ENCODE results near the gene ANKRD27. TPM values are rescaled to one million over a fixed set of nuclear protein-coding genes. Genes with fewer than 3 reads are reported as not detected.

Gene ANKRD27
- total and polyA plus RNA-seq, 12 donors: 7.6 to 24.5 (median 18.6) TPM

DNA sequence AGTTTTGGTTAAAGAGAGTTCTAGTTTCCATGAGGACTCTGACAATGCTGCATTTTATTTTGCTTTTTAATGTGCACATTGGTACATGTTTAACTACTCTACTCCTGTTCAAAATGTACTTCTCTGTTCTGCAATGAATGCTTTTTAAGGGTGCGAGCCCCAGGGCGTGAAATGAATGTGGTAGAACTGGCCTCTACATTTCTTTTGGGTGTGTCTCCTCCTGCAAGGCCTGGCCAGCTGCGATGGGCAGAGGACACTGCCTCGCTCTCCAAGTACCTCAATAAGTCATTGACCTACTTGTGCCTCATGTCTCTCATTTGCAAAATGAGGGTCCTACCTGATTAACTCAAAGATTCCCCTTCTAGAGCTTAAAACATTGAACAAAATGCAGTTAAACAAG, 7.3 kb upstream of the ANKRD27 start:
- Histone ChIP-seq H3K36me3 (peaks cover 0 to 11% (median 0%) of the 10 kb centered on the region in 9 donors), H3K4me3 (no peak overlapping the region), H3K9me3 (no peaks in the 10 kb centered on the region), H3K27me3 (peaks cover 0 to 15% (median under 1%) of the 10 kb centered on the region in 7 donors), H3K27ac (no peak overlapping the region), H3K4me1 (peaks cover 0 to 4% (median 0%) of the 10 kb centered on the region in 9 donors)
- DNase-seq (no peak), ATAC-seq (no peak)
- TF ChIP-seq, protein P1, sequence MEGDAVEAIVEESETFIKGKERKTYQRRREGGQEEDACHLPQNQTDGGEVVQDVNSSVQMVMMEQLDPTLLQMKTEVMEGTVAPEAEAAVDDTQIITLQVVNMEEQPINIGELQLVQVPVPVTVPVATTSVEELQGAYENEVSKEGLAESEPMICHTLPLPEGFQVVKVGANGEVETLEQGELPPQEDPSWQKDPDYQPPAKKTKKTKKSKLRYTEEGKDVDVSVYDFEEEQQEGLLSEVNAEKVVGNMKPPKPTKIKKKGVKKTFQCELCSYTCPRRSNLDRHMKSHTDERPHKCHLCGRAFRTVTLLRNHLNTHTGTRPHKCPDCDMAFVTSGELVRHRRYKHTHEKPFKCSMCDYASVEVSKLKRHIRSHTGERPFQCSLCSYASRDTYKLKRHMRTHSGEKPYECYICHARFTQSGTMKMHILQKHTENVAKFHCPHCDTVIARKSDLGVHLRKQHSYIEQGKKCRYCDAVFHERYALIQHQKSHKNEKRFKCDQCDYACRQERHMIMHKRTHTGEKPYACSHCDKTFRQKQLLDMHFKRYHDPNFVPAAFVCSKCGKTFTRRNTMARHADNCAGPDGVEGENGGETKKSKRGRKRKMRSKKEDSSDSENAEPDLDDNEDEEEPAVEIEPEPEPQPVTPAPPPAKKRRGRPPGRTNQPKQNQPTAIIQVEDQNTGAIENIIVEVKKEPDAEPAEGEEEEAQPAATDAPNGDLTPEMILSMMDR (IDR thresholded peaks at IDR 0.05): no peak
- intact Hi-C loops (cut with DNase I): no loop called here
- WGBS, 2 donors: 92 to 93% methylated on average over 4 of the region's 4 CpGs

- ATAC-seq: no peak
- no peaks in the 10 kb centered on the region for H3K9me3 ChIP-seq
- intact Hi-C loops (cut with DNase I): no loop called here
These were observed 6.0 kb upstream of the ANKRD27 start for GRCh38 chr19:32680986-32681385.

GRCh38 chr19:32677657-32678056, 2.7 kb upstream of the ANKRD27 start:
- peaks cover 4 to 34% (median 29%) of the 10 kb centered on the region in 9 donors for H3K4me1 ChIP-seq
- ATAC-seq: no peak
- DNase-seq: no peak
- H3K27ac ChIP-seq: peak overlapping the region in 9 of 10 donors; percentile 17 to 90 (median 81)
- H3K9me3 ChIP-seq: no peaks in the 10 kb centered on the region
- peaks cover 0 to 33% (median 8%) of the 10 kb centered on the region in 7 donors for H3K27me3 ChIP-seq
- WGBS, 2 donors: 39 to 43% methylated on average over 9 of the region's 9 CpGs
- no peaks in the 10 kb centered on the region for H3K36me3 ChIP-seq
- intact Hi-C loops (cut with DNase I): loop anchor here in 1 of 10 donors (2.0 kb wide), 1 partner anchor 13 kb away; the partner anchor contains the start of gene NUDT19
- TF ChIP-seq, protein P1 (IDR thresholded peaks at IDR 0.05): peak in 1 of 9 donors; percentile 23
- H3K4me3 ChIP-seq: peak overlapping the region in 6 of 10 donors; percentile 77 to 92 (median 86)

More at GRCh38 chr19:32680986-32681385, 6.0 kb upstream of the ANKRD27 start:
- TF ChIP-seq, protein P1 (IDR thresholded peaks at IDR 0.05): no peak
- no peak for DNase-seq
- Histone ChIP-seq H3K27ac (no peak overlapping the region), H3K4me3 (no peak overlapping the region), H3K27me3 (peaks cover 0 to 28% (median 8%) of the 10 kb centered on the region in 7 donors), H3K4me1 (peaks cover 0 to 10% (median 8%) of the 10 kb centered on the region in 9 donors), H3K36me3 (peaks cover 0 to 1% (median 0%) of the 10 kb centered on the region in 9 donors)
- WGBS, 2 donors: 79 to 82% methylated on average over 2 of the region's 2 CpGs

DNA sequence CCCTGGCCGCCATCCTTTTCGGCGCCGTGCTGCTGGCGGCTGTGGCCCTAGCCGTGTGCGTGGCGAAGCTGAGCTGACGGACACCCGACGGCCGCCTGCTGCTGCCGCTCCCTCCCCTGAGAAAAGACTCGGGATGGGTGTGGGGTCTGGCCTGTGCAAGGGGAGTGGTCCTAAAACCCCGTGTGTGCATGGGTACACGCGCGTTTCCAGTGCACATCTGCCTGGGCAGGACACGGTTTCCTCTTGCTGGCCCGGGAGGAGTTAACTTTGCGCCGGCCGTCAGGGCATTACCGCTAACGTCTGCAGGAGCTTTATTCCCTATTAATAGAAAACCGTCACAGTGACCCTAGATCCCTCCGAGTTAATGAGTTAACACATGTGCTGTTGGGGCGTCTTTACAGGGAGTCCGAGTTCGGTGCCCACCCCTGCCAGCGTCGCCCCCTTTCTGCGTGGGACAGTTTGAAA, 1.9 kb upstream of the ANKRD27 start:
- ATAC-seq (no peak), DNase-seq (peak in 1 of 2 donors; percentile 21)
- H3K4me3 ChIP-seq: peak overlapping the region in 9 of 10 donors; percentile 61 to 97 (median 87)
- intact Hi-C loops (cut with DNase I): loop anchor here in 1 of 10 donors (2.0 kb wide), 1 partner anchor 14 kb away; the partner anchor contains the start of gene NUDT19
- H3K36me3 ChIP-seq: no peaks in the 10 kb centered on the region
- H3K4me1 ChIP-seq: peaks cover 4 to 41% (median 29%) of the 10 kb centered on the region in 9 donors
- H3K27me3 ChIP-seq: peaks cover 0 to 33% (median 8%) of the 10 kb centered on the region in 7 donors
- H3K9me3 ChIP-seq: no peaks in the 10 kb centered on the region
- H3K27ac ChIP-seq: peak overlapping the region in 8 of 10 donors; percentile 33 to 90 (median 81)
- TF ChIP-seq, protein P1 (IDR thresholded peaks at IDR 0.05): no peak
- 20 to 24% methylated on average over 33 of the region's 33 CpGs for WGBS, 2 donors

Measured in heart right ventricle (tissue), 16 donors.